Measurements from ENCODE around the gene PHACTR1. TPM values are rescaled to one million over a fixed set of nuclear protein-coding genes. Genes with fewer than 3 reads are reported as not detected.

PHACTR1 gene
- total RNA-seq, 1 experiment from 2014 or later = 11.0 TPM

DNA sequence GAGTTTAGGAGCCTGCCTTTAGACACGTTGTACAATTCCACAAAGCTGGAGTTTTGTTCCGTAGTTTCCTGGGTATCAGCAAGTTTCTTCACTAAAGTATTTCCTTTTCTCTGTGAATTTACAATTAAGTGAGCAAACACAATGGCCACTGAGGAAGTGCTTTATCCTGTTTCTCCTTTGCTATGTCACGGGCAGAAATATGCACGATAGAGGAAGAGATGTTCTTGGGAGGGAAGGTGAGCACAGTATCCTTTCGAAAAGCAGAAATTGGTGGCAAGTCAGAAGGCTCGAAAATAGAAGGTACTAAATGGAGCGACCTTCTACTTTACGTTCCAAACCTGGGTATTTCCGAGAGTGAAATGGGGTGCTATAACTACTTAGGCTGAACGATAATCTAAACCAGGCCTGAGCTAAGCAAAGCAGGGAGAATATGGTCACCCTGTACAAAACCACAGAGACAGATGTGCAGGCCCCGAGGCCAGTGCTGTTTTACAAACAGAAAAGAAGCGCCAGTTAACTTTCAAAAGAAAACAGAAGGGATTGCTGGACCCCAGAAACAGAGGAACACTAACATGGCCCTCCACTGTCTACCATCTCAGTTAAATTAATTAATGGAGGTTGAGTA, 352.1 kb downstream of the PHACTR1 start:
- no peak for DNase-seq (ENCODE audit: low read depth)

DNA sequence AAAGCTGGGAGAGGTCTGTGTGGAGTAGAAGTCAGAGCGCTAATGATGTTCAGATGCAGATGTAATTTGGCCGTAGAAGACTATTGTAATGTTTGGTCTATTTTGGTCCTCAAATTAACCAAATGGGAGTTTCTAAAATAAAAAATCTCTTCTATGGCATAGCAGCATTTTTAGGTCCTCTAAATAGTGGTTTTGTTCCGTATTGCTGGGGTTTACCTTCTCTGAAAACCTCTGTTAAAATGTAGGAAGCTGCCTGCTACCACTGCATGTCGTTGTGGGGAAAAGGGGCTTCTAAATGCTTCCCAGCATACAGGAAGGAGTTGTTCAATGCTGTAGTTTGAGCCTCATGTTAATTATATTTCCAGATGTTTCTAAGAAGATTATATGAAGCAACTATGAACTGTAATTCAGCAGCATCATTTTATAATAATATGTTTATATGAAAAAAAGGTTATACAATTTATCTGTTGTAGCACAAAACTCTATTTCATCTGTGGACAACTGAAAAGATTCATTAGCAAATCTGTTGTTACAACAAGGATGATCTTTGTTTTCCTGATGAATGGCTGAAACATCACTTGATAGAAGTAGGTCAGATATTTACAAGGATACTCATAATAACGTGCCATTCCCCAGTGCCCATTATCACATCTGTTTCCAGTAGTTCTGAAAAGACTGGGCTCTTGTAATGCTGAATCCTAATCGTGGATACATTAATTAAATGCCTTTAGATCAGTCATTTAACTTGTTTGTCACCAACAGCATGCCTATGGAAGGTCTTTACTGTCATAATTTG, 355.2 kb downstream of the PHACTR1 start:
- DNase-seq (ENCODE audit: low read depth) = no peak

DNA sequence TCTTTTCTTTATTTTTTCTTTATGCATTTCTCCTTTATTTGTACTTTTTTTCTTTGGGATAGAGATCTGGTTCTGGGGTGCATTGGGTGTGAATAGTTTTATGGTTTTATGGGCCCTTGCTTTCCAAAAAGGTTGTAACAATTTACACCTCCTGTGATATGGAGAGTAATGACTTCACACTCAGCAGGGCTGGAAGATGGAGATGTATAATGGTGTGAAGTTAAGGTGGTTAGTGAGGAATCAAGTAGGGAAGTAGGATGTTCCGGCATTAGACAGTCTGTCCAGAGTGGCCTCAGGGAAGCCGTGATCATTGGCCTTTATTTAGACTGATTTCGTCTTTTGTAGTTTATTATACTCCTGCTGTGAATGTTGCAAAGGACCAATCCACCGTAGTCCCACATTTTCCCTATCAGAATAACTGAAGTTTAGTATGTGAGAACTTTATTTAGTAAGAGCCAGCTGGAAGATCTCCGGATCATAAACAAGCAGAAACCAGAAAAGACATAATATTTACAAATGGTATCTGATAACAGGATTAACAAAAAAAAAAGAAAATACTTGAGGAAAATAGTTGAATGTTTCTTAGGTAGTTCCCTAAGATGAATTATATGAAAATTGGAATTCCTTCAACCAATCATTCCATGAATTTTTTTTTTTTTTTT, 356.2 kb downstream of the PHACTR1 start:
- no peak for DNase-seq (ENCODE audit: low read depth)

DNA sequence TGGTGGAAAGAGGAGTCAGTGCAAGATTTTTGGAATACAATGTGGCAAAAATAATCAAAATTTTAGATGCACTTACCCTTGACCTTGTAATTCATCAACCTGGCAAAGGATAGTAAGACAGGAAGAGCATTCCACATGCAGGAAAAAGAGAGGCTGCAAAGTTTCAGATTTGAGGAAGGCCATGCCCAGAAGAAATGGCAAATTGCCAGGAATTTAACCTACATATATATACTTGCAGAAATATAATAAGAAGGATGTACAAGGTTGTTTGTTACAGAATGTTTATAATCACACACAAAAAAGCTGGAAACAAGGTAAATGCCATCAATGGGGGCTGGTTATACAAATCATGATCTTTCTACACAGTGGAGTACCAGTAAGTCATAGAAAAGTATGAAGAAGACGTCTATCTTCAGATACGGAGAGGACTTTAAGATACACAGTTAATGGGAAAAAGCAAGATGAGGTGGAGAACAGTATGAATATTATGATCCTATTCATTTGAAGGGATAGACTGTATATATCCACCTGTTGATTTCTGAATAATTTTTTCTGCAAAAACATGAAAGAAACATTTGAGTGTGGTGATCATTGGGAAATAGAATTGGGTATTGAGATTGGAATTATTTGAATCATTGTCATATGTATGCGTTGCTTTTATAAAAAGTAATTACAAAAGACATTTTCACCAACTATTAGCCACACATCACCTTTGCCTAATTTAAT, 358.0 kb downstream of the PHACTR1 start:
- no peak for DNase-seq (ENCODE audit: low read depth)

DNA sequence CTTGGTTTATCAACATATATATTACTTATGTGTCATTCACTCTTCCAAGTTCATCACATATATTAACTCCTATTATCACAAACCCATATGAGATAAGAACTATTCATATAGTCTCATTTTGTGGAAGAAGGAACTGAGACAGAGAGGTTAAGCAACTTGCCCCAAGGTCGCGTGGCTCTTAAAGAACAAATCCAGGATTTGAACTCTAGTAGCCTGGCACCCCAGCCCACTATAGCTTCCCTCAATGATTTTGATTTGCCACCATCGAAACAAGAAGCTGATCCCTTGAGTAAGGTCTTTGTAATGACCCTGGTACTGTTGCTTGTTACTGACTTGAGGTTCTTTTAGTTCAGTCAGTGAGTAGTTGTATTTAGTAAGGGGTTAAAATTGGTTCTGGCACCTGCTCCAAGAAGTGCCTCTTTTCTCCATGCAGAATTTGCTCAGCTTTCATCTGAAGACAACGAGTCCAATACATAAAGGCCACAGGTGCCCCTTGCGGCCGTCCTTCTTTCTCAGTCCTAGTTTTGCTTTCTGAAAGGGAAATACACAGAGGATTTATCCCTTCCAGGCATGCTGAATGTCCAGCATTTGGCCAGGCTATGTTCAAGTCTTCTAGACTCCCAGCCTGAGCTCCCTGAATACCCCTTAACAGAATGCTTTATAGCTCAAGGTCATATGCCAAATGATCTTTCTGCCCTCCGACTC, 358.7 kb downstream of the PHACTR1 start:
- DNase-seq (ENCODE audit: low read depth) = no peak

DNA sequence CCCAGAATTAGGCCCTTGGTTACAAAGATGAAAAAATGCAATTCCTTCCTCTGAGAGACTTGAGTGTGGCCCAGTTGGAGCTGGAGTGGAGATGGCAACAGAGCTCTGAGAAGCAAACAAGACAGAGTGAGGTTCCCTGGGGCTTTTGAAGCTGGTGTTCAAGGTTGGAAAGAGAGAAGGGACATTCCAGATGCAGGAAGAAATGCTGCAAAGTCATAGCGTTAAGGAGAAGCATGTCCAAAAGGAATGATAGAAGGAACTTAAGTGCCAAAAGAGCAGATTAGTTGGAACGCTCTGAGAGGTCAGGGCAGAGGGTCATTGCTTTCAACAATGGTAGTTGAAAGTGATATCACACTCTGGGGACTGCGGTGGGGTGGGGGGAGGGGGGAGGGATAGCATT, 360.0 kb downstream of the PHACTR1 start:
- DNase-seq (ENCODE audit: low read depth) = no peak

DNA sequence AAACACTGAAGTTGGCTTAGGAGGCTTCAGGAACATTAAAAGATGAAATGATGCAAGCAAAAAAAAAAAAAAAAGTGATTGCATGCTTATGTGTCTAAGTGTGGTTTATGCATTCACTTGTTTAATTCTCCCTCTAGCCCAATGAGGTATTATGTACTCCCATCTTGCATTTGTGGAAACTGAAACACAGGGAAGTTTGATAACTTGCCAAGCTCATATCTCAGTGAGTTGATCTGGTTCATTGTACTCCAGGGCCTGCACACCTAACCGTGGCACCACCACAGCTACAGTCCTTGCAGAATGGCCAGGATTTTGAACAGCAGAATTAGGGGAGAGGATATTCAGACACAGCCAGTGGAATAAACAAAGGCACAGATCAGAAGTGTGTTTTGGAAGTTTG, 360.6 kb downstream of the PHACTR1 start:
- no peak for DNase-seq (ENCODE audit: low read depth)

DNA sequence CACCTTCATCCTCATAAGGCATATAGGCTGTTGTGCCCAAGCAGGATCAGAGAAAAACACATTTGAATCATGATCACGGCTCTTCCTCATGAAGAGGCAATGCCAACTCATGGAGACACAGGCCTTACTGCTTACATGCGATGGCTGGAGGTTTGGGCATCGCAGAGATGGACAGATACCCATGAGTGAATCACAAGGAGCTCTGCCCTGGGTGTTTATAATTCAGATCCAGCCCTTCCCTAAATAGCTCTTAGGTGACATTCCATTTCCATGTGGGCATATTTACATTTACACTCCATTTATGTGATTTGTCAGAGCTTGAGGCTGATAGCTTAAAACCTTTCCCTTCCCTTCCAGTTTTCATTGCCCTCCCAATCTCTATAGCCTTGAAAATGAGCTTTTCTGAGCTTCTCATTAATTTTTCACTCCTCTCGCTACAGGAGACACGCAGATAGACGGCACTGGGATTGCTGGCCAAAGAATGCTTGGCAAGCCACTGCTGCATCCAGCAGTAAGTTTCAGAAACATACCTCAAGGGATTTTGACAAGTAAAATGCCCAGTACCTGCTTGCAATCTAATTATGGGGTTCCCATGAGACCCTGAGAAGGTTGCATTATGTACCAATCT, 362.6 kb downstream of the PHACTR1 start:
- no peak for DNase-seq (ENCODE audit: low read depth)

DNA sequence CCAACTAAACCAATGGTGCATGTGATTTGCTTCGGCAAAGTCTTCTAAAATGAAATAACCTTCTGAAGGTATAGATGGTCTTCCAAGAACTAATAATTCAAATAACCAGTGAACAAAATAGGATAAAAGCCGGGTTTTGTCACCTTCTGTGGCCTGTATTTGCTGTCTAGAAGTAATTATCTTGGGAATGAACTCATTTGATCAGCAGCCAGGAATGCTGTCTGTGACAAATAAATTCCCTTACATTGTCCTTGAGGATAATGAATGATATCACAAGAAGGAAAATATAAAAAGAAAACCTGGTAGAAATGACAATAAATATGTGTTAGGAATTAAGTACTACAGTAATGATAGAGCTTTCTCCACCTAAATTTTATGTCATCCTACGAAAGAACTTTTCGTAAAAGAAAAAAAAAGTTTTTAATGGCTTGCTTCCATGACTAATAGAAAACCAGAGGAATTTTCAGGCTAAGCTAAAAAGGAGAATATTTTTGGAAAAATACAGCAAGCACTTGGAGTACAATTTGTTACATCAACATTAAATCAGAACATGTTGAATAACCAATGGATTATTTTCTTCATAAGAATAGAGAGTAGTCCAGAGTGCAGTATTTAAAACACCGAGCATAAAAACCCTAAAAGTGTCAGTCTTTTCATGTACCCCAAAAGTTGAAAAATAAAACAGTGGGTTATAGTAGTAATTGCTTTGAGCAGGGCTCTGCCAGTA, 364.1 kb downstream of the PHACTR1 start:
- DNase-seq (ENCODE audit: low read depth) = no peak

DNA sequence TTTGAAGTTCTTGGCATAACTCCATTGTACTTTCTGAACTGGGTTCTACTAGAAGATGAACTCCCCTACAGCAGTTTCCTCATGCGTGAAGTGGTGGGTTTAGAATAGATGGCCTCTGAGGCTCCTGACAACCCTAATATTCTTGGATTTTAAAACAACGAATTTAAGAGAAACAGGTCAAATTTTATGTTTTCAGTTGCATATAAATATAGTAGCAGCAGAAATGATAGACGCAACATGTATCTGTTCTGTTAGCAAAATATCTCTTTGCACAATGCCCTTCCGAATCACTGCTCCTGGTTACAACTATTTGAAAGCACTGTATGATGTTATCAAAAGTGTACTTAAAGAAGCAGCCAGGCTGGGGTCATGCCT, 364.6 kb downstream of the PHACTR1 start:
- DNase-seq (ENCODE audit: low read depth) = no peak

DNA sequence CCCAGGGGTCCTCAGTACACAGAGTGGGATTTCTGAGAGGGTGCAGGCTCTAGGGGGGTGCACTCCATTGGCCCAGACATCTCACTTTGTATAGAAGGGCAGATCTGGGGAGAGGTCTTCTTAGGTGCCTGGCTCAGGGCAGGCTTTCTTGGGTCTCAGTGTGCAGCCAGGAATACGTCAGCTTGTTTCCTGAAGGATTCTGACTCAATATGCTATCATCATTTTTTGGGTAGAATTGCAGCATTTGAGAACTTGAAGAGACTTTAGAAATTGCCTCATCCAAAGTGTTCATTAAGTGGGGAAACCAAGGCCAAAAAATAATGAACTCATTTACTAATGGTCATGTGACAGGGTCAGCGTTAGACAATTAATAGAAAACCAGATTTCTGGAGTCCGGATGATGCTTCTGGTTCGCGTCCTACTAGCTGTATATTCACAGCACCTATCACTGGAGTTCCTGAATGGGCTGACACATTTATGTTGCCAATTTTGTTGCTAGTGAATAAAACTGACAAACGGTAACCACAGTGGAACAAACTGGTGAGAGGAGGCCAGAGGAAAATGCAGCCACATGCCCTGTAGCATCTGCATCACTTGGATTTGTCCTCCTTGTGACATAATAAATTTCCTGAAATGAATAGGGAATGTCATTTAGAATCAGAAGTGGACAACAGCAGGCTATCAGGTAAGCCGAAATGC, 372.9 kb downstream of the PHACTR1 start:
- peak; percentile 37 for DNase-seq (ENCODE audit: low read depth)

DNA sequence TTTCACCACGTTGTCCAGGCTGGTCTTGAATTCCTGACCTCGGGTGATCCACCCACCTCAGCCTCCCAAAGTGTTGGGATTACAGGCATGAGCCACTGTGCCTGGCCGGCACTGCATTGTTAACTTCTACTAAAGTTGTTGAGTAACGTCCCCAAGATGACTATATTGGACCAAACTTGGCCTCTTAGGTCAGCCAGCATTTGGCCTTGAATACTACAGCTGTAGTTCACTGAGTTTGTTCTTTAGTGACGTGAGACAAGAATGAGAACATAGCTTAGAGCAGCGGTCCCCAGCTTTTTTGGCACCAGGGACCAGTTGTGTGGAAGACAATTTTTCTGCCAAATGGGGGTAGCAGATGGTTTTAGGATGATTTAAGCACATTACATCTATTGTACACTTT, 374.6 kb downstream of the PHACTR1 start:
- no peak for DNase-seq (ENCODE audit: low read depth)

DNA sequence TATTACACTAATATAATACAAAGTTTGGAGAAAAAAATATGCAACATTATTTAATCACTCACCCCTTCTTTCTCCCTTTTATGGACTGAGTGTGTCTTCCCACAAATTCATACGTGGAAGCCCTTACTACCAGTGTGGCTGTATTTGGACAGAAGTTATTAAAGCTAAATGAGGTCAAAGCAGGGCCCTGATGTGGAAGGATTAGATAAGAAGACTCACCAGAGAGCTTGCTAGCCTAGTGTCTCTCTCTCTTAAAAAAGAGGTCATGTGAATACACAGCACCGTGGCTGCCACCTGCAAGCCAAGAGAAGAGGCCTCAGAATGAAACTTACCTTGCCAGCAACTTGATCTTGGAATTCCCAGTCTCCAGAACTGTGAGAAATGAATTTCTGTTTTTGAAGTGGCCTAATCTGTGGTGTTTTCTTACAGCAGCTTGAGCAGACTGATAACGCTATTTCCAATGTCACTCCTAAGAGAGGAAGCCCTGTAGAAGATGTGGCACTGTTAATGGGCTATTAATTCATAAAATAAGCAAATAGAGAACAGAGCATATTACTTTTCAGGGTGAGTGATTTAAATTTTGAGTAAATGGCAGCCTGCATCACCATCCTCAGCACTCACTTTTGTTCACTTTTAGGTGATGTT, 378.3 kb downstream of the PHACTR1 start:
- no peak for DNase-seq (ENCODE audit: low read depth)

DNA sequence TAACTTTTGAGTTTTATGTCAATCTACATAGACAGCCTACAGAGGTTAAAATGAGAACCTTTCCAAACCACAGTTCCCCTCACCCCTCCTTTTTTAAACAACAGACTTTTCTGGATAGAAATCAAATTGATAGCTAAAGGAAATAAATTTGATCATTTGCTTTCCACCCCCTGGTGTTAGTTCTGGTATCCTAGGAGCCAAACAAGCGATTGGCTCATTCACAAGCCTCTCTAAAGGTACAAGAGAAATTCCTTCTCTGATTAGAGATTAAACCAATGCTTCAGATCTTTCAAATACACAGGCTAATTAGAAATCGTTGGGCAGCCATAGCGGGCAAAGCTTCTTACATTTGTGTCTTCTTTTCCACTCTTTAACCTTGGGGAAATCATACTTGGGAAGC, 379.5 kb downstream of the PHACTR1 start:
- DNase-seq (ENCODE audit: low read depth) = no peak

DNA sequence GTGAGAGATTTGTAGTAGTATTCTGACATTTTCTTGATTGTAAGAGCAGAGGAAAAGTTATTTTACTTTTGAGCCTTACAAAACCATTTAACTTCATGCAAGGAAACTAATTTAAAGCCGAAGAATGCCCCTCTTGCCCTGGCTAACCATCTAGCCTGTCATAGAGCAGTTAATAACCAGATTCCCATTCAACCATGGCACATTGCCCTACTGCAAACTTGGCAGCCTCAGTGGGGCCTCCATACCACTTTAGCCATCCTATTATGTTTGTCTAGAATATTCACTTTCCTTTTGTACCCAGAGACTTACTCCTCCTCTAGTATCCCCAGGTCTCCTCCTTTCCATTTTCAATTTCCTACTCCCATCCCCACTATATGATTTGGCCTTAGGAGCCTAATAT, 380.9 kb downstream of the PHACTR1 start:
- no peak for DNase-seq (ENCODE audit: low read depth)

DNA sequence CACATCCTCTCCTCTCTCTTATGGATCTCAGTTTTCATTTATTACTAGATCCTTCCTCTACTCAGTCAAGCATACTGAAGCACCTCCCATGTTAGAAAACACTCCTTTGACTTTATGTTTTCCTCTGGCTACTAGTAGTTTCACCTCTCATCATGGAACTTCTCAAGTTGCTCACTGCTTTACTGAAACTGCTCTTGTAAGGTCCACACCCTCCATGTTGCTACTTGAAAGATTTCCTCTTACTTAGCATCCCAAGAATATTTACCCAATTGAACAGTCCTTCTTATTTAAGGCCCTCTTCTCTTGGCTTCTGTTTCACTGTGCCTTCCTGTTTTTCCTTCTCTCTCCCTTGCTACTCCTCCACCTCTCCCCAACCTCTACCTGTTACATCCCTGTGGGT, 381.4 kb downstream of the PHACTR1 start:
- no peak for DNase-seq (ENCODE audit: low read depth)

DNA sequence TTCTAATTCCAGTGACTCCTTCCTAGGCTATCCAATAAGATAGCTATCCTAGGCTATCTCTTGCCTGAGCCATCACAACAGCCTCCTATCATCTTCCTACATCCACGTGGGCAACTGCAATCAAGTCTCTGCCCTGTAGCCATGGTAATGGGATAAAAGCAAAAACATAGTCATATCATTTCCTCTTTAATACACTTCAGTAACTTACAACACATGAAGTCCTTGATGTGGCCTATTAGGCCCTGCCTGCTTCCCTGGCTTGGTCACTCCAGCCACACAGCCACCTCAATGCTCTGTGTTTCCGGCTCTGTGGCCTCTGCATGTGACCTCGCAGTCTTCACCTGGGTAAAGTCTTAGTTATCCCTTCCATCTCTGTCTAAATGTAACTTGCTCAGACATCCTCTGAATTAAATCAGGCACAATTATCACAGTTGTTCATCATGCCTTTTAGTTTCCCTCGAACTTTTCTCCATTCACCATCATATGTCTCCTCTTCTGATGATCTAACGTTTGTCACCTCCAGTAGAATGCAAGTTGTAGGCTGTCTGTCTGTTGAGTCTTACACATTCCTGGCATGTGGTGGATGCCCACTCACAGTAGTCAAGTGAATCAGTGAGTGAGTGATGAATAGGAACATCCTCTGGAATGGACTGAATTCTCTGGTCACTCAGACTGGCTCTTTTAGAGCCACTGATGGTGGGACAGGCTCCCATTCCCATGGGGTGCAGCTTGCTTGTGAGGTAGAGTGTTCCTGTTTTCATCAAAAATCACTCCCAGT, 382.4 kb downstream of the PHACTR1 start:
- peak; percentile 29 for DNase-seq (ENCODE audit: low read depth)

DNA sequence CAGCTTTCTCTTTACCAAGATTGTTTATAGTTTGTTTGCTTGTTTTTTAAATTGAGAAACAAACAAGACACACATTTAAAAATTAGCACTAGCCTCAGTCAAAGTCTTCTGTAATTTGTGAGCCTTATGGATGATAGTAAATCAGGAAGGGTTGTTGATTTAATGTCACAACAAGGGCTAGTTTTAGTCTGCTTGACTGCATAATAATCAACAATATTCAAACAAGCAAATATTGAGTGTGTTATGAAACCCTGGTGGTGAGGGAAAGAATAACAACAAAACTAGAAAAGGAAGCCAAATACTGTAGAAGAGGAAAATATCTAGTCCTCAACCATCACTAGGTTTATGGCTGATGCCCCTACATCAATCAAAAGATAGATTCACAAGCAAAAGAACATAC, 383.2 kb downstream of the PHACTR1 start:
- DNase-seq (ENCODE audit: low read depth) = no peak

DNA sequence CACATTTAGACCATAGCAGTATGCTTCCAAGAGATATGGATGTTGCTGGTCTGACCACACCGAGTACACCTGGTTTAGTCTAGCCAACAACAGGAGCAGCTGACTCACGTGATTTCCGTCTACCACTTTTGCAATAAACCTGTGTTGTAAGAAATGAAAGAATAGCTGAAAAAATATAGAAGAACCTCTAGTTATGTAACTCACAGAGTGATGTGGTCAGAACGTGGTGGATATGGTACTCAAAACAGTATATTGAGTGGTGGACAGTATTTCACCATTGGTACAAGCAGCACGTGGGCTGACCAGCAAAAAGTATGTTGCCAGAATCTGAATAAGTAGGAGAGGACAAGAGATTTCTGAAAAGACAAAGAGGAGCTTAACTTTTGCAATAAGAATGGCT, 384.8 kb downstream of the PHACTR1 start:
- no peak for DNase-seq (ENCODE audit: low read depth)

Measured in LHCN-M2 (cell line).